OCI-LY1 (cell line): ENCODE measurements around the gene FAT3.

ENCODE experiments used
- CTCF ChIP-seq: fragments of 200-600 bp; sonication (generic), shearing (Covaris generic); IDR thresholded peaks from 2 replicates; pipeline ENCODE4 v1.5.1; 2017; ENCODE audit warnings: mild to moderate bottlenecking, antibody characterized with exemption, low read length, moderate library complexity, mixed read lengths
- EZH2 ChIP-seq: fragments of 200-600 bp; sonication (generic), shearing (Covaris generic); IDR thresholded peaks from 2 replicates; pipeline ENCODE4 v1.8.0; 2017; ENCODE audit warnings: borderline replicate concordance, mixed run types, mild to moderate bottlenecking, antibody characterized with exemption, low read length, moderate library complexity, mixed read lengths

GRCh38 chr11:92222701-92223100 is 1.9 kb upstream of the FAT3 start:
- TF ChIP-seq EZH2 = no peak
- no peak for TF ChIP-seq CTCF
